CD4-positive, alpha-beta memory T cell (primary cell): ENCODE data around the gene GP9. TPM values are rescaled to one million over a fixed set of nuclear protein-coding genes. Genes with fewer than 3 reads are reported as not detected.
A peak's percentile ranks its signal among the peaks of the same experiment; 100 is the strongest.

Source experiments
- CTCF ChIA-PET: fragments of 350-600 bp; sonication (Branson Sonifier 250); formaldehyde crosslinking; loops from one replicate; lab custom pipeline; 2021; ENCODE audit warnings: inconsistent platforms; ENCODE audit not compliant: partially characterized antibody; lab: Charles Lee
- POLR2A ChIA-PET: fragments of 350-600 bp; sonication (Branson Sonifier 250); formaldehyde crosslinking; loops from one replicate; lab custom pipeline; 2021; ENCODE audit not compliant: partially characterized antibody; lab: Charles Lee
- DNase-seq, 5 donors: peaks; one replicate each; pipeline versions ENCODE4 v3.0.0 to v3.0.0-alpha.2; 2020 to 2022; ENCODE audit warnings: mixed read lengths in 1 of 5
- H3K27ac ChIP-seq: one replicate; pipeline ENCODE4 v1.7.0; 2013; ENCODE audit warnings: low read depth, low read length
- H3K27me3 ChIP-seq: 2 replicates; pipeline ENCODE4 v1.7.0; 2013; ENCODE audit warnings: mild to moderate bottlenecking, low read length, moderate library complexity; ENCODE audit not compliant: insufficient read depth
- H3K36me3 ChIP-seq: 2 replicates; pipeline ENCODE4 v1.7.0; 2013; ENCODE audit warnings: mild to moderate bottlenecking, low read length, moderate library complexity; ENCODE audit not compliant: insufficient read depth
- H3K4me1 ChIP-seq: 2 replicates; pipeline ENCODE4 v1.7.0; 2013; ENCODE audit warnings: mild to moderate bottlenecking, low read length, moderate library complexity; ENCODE audit not compliant: insufficient read depth
- H3K4me3 ChIP-seq, 2 donors: one replicate each; pipeline ENCODE4 v1.7.0; 2013; ENCODE audit warnings: low read length in 2 of 2, mild to moderate bottlenecking in 1 of 2
- H3K9me3 ChIP-seq, 2 donors: one replicate each; pipeline ENCODE4 v1.7.0; 2013; ENCODE audit warnings: low read length in 2 of 2, control low read depth in 1 of 2; ENCODE audit not compliant: control insufficient read depth in 1 of 2
- H3K27ac Mint-ChIP-seq, 7 donors: one replicate each; pipeline ENCODE4 v1.8.0; 2020 to 2021; ENCODE audit warnings: mixed read lengths in 7 of 7, mild to moderate bottlenecking in 6 of 7, inconsistent platforms in 3 of 7, moderate library complexity in 3 of 7
- H3K27me3 Mint-ChIP-seq, 2 donors: one replicate each; pipeline ENCODE4 v1.8.0; 2020 to 2021; ENCODE audit warnings: mixed read lengths in 2 of 2
- H3K36me3 Mint-ChIP-seq, 2 donors: one replicate each; pipeline ENCODE4 v1.8.0; 2020 to 2021; ENCODE audit warnings: mixed read lengths in 2 of 2, inconsistent platforms in 1 of 2, mild to moderate bottlenecking in 1 of 2
- H3K4me1 Mint-ChIP-seq, 4 donors: one replicate each; pipeline ENCODE4 v1.8.0; 2020 to 2021; ENCODE audit warnings: mixed read lengths in 4 of 4, mild to moderate bottlenecking in 1 of 4
- H3K4me3 Mint-ChIP-seq, 8 donors: one replicate each; pipeline ENCODE4 v1.8.0; 2020 to 2021; ENCODE audit warnings: mixed read lengths in 8 of 8, mild to moderate bottlenecking in 7 of 8, moderate library complexity in 6 of 8, inconsistent platforms in 3 of 8
- H3K9me3 Mint-ChIP-seq, 8 donors: one replicate each; pipeline ENCODE4 v1.8.0; 2020 to 2021; ENCODE audit warnings: mixed read lengths in 8 of 8, mild to moderate bottlenecking in 5 of 8, inconsistent platforms in 3 of 8, moderate library complexity in 1 of 8
- intact Hi-C: fragments of 100-400 bp; cut with micrococcal nuclease; formaldehyde crosslinking; loops from one replicate; pipeline ENCODE4 v1.15.1; 2023
- polyA plus RNA-seq, 2 donors: library from polyadenylated mRNA; unstranded; fragments of 300-500 nt; fragmentation: Illumina TruSeq; gene quantifications; one replicate each; pipeline ENCODE4 v1.2.3, GENCODE V29; 2021
- total RNA-seq, 2 experiments: library from RNA; stranded (reverse); gene quantifications; one replicate each; pipeline ENCODE4 v1.2.3, GENCODE V29; 2021

Gene GP9
- total and polyA plus RNA-seq, 4 experiments from 2014 or later = not detected

- Histone ChIP-seq H3K9me3 (no peaks in the 10 kb centered on the region), H3K4me1 (peaks cover 9% of the 10 kb centered on the region), H3K4me3 (no peak overlapping the region), H3K27ac (no peak overlapping the region), H3K27me3 (no peaks in the 10 kb centered on the region), H3K36me3 (no peaks in the 10 kb centered on the region)
- Mint-ChIP-seq H3K36me3 (no peaks in the 10 kb centered on the region), H3K4me1 (peaks cover 6 to 17% (median 9%) of the 10 kb centered on the region in 4 donors), H3K27ac (peak overlapping the region in 1 of 7 donors; percentile 22), H3K9me3 (no peaks in the 10 kb centered on the region), H3K4me3 (no peak overlapping the region), H3K27me3 (no peaks in the 10 kb centered on the region)
- POLR2A ChIA-PET = no interaction called here
- intact Hi-C loops = no loop called here
- CTCF ChIA-PET = interaction anchor here (2.5 to 5.6 kb wide), 2 partner anchors 12 to 190 kb away, joined by 6 to 47 read pairs; no protein-coding TSS in a partner anchor
- no peak for DNase-seq
These were observed 4.0 kb upstream of the GP9 start for GRCh38 chr3:129056451-129057173.

GRCh38 chr3:129057249-129057648 is 3.3 kb upstream of the GP9 start:
- H3K4me1 Mint-ChIP-seq = peaks cover 6 to 17% (median 9%) of the 10 kb centered on the region in 4 donors
- Histone ChIP-seq H3K36me3 (no peaks in the 10 kb centered on the region), H3K9me3 (no peaks in the 10 kb centered on the region), H3K27ac (no peak overlapping the region), H3K27me3 (no peaks in the 10 kb centered on the region), H3K4me3 (no peak overlapping the region), H3K4me1 (peaks cover 9% of the 10 kb centered on the region)
- H3K4me3 Mint-ChIP-seq = no peak overlapping the region
- no peaks in the 10 kb centered on the region for H3K9me3 Mint-ChIP-seq
- H3K36me3 Mint-ChIP-seq = no peaks in the 10 kb centered on the region
- H3K27me3 Mint-ChIP-seq = no peaks in the 10 kb centered on the region
- peak overlapping the region in 4 of 7 donors; percentile 15 to 80 (median 32) for H3K27ac Mint-ChIP-seq
- intact Hi-C loops = no loop called here
- ChIA-PET CTCF (interaction anchor here (1.1 to 2.5 kb wide), 3 partner anchors 12 to 189 kb away, joined by 3 to 6 read pairs (median 4); no protein-coding TSS in a partner anchor), POLR2A (interaction anchor here (1.1 kb wide), 1 partner anchor 41 kb away, joined by 3 read pairs; no protein-coding TSS in a partner anchor)
- no peak for DNase-seq

DNA sequence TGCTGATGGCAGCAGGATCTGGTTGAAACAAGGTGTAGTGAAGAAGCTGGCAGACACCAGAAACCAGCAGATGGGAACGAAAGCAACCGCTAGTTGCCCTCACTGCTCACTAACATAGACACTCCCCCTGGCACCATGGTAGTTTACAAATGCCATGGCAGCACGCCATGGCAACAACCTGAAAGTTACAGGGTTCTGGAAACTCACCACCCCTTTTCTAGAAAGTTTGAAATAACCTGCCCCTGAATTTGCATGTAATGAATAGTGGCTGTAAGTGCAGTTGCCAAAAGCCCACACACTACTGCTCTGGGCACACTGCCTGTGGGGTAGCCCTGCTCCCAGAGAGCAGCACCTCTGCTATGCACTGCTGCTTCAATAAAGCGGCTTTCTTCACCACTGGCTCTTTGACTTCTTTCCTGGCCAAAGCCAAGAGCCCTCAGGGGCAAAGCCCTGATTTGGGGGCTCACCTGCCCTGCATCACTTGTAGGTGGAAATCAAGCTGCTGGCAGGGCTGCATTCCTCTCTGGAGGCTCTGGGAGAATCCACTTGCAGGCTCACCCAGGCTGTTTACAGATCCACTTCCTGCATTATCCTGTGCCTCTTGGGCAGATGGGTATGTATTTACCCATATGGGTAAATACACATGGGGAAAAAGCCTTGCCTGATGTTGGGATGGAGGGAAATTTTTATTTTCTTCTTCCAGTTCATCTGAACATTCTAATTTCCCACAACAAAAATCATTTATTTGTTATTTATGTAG is 2.0 kb upstream of the GP9 start:
- Histone ChIP-seq H3K4me3 (no peak overlapping the region), H3K27me3 (no peaks in the 10 kb centered on the region), H3K36me3 (no peaks in the 10 kb centered on the region), H3K27ac (no peak overlapping the region), H3K4me1 (peaks cover 7% of the 10 kb centered on the region), H3K9me3 (no peaks in the 10 kb centered on the region)
- DNase-seq = peak in 4 of 5 donors; percentile 18 to 35 (median 22)
- CTCF ChIA-PET = interaction anchor here (1.1 to 2.5 kb wide), 3 partner anchors 10 to 187 kb away, joined by 3 to 6 read pairs (median 4); no protein-coding TSS in a partner anchor
- Mint-ChIP-seq H3K4me1 (peaks cover 3 to 11% (median 5%) of the 10 kb centered on the region in 4 donors), H3K27ac (peak overlapping the region in 1 of 7 donors; percentile 7), H3K9me3 (no peaks in the 10 kb centered on the region), H3K4me3 (no peak overlapping the region), H3K36me3 (no peaks in the 10 kb centered on the region), H3K27me3 (no peaks in the 10 kb centered on the region)
- POLR2A ChIA-PET = interaction anchor here (1.1 kb wide), 1 partner anchor 43 kb away, joined by 3 read pairs; no protein-coding TSS in a partner anchor
- intact Hi-C loops = no loop called here

GRCh38 chr3:129059311-129059958 is 1.1 kb upstream of the GP9 start:
- no peak overlapping the region for H3K27ac Mint-ChIP-seq
- peaks cover 4% of the 10 kb centered on the region for H3K4me1 ChIP-seq
- peaks cover 0 to 9% (median 3%) of the 10 kb centered on the region in 4 donors for H3K4me1 Mint-ChIP-seq
- no peak overlapping the region for H3K27ac ChIP-seq
- H3K4me3 ChIP-seq = no peak overlapping the region
- H3K27me3 Mint-ChIP-seq = no peaks in the 10 kb centered on the region
- H3K36me3 ChIP-seq = no peaks in the 10 kb centered on the region
- no peaks in the 10 kb centered on the region for H3K36me3 Mint-ChIP-seq
- ChIA-PET CTCF (interaction anchor here (2.1 kb wide), 1 partner anchor 89 kb away, joined by 5 read pairs; no protein-coding TSS in a partner anchor), POLR2A (no interaction called here)
- intact Hi-C loops = no loop called here
- H3K4me3 Mint-ChIP-seq = no peak overlapping the region
- no peaks in the 10 kb centered on the region for H3K27me3 ChIP-seq
- no peaks in the 10 kb centered on the region for H3K9me3 ChIP-seq
- DNase-seq = no peak
- no peaks in the 10 kb centered on the region for H3K9me3 Mint-ChIP-seq

GRCh38 chr3:129061023-129061887 is 676 bp downstream of the GP9 start:
- Histone ChIP-seq H3K27me3 (no peaks in the 10 kb centered on the region), H3K27ac (no peak overlapping the region), H3K4me1 (peaks cover 4% of the 10 kb centered on the region), H3K4me3 (no peak overlapping the region), H3K9me3 (no peaks in the 10 kb centered on the region), H3K36me3 (no peaks in the 10 kb centered on the region)
- Mint-ChIP-seq H3K36me3 (no peaks in the 10 kb centered on the region), H3K9me3 (no peaks in the 10 kb centered on the region), H3K4me1 (peaks cover 0 to 9% (median 3%) of the 10 kb centered on the region in 4 donors), H3K27ac (no peak overlapping the region), H3K4me3 (no peak overlapping the region), H3K27me3 (no peaks in the 10 kb centered on the region)
- intact Hi-C loops = no loop called here
- ChIA-PET CTCF (interaction anchor here (0.8 to 2.1 kb wide), 2 partner anchors 91 to 313 kb away, joined by 4 to 5 read pairs; no protein-coding TSS in a partner anchor), POLR2A (no interaction called here)
- DNase-seq = no peak

- H3K36me3 ChIP-seq = no peaks in the 10 kb centered on the region
- no peak overlapping the region for H3K27ac ChIP-seq
- Mint-ChIP-seq H3K4me3 (no peak overlapping the region), H3K27ac (peak overlapping the region in 1 of 7 donors; percentile 35), H3K27me3 (no peaks in the 10 kb centered on the region), H3K36me3 (no peaks in the 10 kb centered on the region), H3K4me1 (peaks cover 0 to 9% (median 3%) of the 10 kb centered on the region in 4 donors), H3K9me3 (no peaks in the 10 kb centered on the region)
- H3K27me3 ChIP-seq = no peaks in the 10 kb centered on the region
- DNase-seq = no peak
- H3K4me3 ChIP-seq = no peak overlapping the region
- intact Hi-C loops = no loop called here
- POLR2A ChIA-PET = no interaction called here
- no peaks in the 10 kb centered on the region for H3K9me3 ChIP-seq
- H3K4me1 ChIP-seq = peaks cover 4% of the 10 kb centered on the region
- CTCF ChIA-PET = interaction anchor here (0.8 to 1.6 kb wide), 2 partner anchors 8 to 313 kb away, joined by 4 to 8 read pairs; no protein-coding TSS in a partner anchor
These were observed 1.6 kb downstream of the GP9 start for GRCh38 chr3:129061888-129062834.
